Measurements from ENCODE around the gene CSKMT. TPM values are rescaled to one million over a fixed set of nuclear protein-coding genes. Genes with fewer than 3 reads are reported as not detected.
A peak's percentile ranks its signal among the peaks of the same experiment; 100 is the strongest.
"Not testable (repeated sequence)": the region's sequence is repeated elsewhere in the genome, so short reads cannot be mapped to it uniquely, and the experiment has no call there.

CSKMT gene, protein sequence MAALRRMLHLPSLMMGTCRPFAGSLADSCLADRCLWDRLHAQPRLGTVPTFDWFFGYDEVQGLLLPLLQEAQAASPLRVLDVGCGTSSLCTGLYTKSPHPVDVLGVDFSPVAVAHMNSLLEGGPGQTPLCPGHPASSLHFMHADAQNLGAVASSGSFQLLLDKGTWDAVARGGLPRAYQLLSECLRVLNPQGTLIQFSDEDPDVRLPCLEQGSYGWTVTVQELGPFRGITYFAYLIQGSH
- total RNA-seq: 6.2 and 11.2 TPM in 2 replicates

- TF ChIP-seq, protein P1, sequence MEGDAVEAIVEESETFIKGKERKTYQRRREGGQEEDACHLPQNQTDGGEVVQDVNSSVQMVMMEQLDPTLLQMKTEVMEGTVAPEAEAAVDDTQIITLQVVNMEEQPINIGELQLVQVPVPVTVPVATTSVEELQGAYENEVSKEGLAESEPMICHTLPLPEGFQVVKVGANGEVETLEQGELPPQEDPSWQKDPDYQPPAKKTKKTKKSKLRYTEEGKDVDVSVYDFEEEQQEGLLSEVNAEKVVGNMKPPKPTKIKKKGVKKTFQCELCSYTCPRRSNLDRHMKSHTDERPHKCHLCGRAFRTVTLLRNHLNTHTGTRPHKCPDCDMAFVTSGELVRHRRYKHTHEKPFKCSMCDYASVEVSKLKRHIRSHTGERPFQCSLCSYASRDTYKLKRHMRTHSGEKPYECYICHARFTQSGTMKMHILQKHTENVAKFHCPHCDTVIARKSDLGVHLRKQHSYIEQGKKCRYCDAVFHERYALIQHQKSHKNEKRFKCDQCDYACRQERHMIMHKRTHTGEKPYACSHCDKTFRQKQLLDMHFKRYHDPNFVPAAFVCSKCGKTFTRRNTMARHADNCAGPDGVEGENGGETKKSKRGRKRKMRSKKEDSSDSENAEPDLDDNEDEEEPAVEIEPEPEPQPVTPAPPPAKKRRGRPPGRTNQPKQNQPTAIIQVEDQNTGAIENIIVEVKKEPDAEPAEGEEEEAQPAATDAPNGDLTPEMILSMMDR (IDR thresholded peaks at IDR 0.05; ENCODE audit: extremely low read depth, low read depth, low read length): no peak
Observed at GRCh38 chr11:62665075-62665598, at the start of gene CSKMT, which contains the start of gene C11orf98. Gene CSKMT (plus strand): TSS chr11:62665312. CDS start chr11:62665880, 568 bp downstream. Gene C11orf98 (minus strand): TSS chr11:62665210. CDS start chr11:62665169, 41 bp downstream.

DNA sequence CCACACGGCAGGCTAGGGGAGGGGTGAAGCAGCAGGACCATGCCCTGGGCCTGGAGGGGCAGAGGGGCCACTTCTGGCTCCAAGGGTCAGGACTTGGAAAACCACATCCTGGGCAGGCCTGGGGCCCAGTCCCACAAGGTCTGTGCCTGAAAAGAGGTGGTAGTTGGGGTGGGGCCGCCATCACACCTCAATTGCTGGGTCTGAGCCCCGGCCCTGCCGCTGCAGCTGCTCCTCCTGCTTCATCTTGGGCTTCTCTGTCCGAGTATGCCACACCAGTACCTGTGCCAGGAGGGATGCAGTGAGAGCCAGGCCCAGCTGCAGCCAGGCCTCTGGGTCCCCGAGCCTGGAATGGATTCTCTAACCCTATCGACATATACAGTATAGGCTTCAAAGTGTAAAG, 49.6 kb upstream of the CSKMT start:
- no peaks in the 10 kb centered on the region for H3K27me3 ChIP-seq (ENCODE audit: insufficient read depth, low read length)
- H2AFZ ChIP-seq (ENCODE audit: low read length): no peak overlapping the region
- no peak for DNase-seq (ENCODE audit: insufficient read length, low spot score, missing footprints)
- H3K27ac ChIP-seq (ENCODE audit: low read depth, low read length): no peak overlapping the region
- peaks cover 21% of the 10 kb centered on the region for H3K36me3 ChIP-seq (ENCODE audit: insufficient read depth, low read length)
- TF ChIP-seq, protein P1 (IDR thresholded peaks at IDR 0.05; ENCODE audit: extremely low read depth, low read depth, low read length): no peak
- peaks cover 19% of the 10 kb centered on the region for H3K79me2 ChIP-seq (ENCODE audit: insufficient read depth, low read length)
- no peaks in the 10 kb centered on the region for H3K9me3 ChIP-seq (ENCODE audit: low read depth, low read length)
- H3K4me3 ChIP-seq (ENCODE audit: insufficient read depth, low read length): no peak overlapping the region
- H4K20me1 ChIP-seq (ENCODE audit: insufficient read depth, low read length): no peaks in the 10 kb centered on the region
- H3K4me2 ChIP-seq (ENCODE audit: insufficient read depth, low read length): no peak overlapping the region
- H3K4me1 ChIP-seq (ENCODE audit: insufficient read depth, low read length): peaks cover 12% of the 10 kb centered on the region

More at GRCh38 chr11:62665075-62665598, at the start of gene CSKMT, which contains the start of gene C11orf98:
- Histone ChIP-seq H3K79me2 (ENCODE audit: insufficient read depth, low read length) (peaks cover 39% of the 10 kb centered on the region), H2AFZ (ENCODE audit: low read length) (peak within 1 kb of the TSS; percentile 90), H3K4me3 (ENCODE audit: insufficient read depth, low read length) (peak within 1 kb of the TSS; percentile 97), H4K20me1 (ENCODE audit: insufficient read depth, low read length) (peaks cover 14% of the 10 kb centered on the region), H3K4me2 (ENCODE audit: insufficient read depth, low read length) (peak within 1 kb of the TSS; percentile 91), H3K27me3 (ENCODE audit: insufficient read depth, low read length) (no peaks in the 10 kb centered on the region), H3K4me1 (ENCODE audit: insufficient read depth, low read length) (peaks cover 21% of the 10 kb centered on the region), H3K9me3 (ENCODE audit: low read depth, low read length) (no peaks in the 10 kb centered on the region), H3K36me3 (ENCODE audit: insufficient read depth, low read length) (peaks cover 29% of the 10 kb centered on the region), H3K27ac (ENCODE audit: low read depth, low read length) (peak within 1 kb of the TSS; percentile 82)
- DNase-seq (ENCODE audit: insufficient read length, low spot score, missing footprints): peak; percentile 98

DNA sequence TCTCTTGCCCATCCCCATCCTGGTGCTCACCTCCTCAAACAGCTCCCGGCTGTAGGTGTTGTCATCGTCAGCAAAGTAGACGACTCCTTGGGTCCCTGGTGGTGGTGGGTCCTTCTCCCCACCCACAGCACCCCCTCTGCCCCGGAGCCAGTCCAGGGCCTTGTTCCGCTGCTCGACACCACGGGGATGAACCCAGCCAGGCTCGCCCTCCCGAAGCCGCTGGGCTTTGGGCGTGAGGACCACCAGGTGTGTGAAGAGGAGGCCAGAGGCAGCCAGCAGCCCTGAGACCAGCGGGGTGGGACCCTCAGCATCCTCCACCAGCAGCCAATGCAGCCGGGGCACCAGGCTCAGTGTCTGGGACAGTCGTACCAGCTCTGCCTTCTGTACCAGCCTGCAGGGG, 48.2 kb upstream of the CSKMT start:
- not testable (repeated sequence) for H4K20me1 ChIP-seq (ENCODE audit: insufficient read depth, low read length); H3K4me1 ChIP-seq (ENCODE audit: insufficient read depth, low read length); H3K9me3 ChIP-seq (ENCODE audit: low read depth, low read length); H2AFZ ChIP-seq (ENCODE audit: low read length); H3K4me3 ChIP-seq (ENCODE audit: insufficient read depth, low read length); H3K27ac ChIP-seq (ENCODE audit: low read depth, low read length); H3K27me3 ChIP-seq (ENCODE audit: insufficient read depth, low read length); H3K4me2 ChIP-seq (ENCODE audit: insufficient read depth, low read length); DNase-seq (ENCODE audit: insufficient read length, low spot score, missing footprints)
- H3K79me2 ChIP-seq (ENCODE audit: insufficient read depth, low read length): peaks cover 15% of the 10 kb centered on the region
- H3K36me3 ChIP-seq (ENCODE audit: insufficient read depth, low read length): peaks cover 18% of the 10 kb centered on the region

GRCh38 chr11:62621027-62621566, 44.0 kb upstream of the CSKMT start:
- H3K4me3 ChIP-seq (ENCODE audit: insufficient read depth, low read length): peak overlapping the region; percentile 88
- peak overlapping the region; percentile 76 for H2AFZ ChIP-seq (ENCODE audit: low read length)
- peaks cover 29% of the 10 kb centered on the region for H3K36me3 ChIP-seq (ENCODE audit: insufficient read depth, low read length)
- peak overlapping the region; percentile 92 for H3K4me2 ChIP-seq (ENCODE audit: insufficient read depth, low read length)
- H3K9me3 ChIP-seq (ENCODE audit: low read depth, low read length): no peaks in the 10 kb centered on the region
- H4K20me1 ChIP-seq (ENCODE audit: insufficient read depth, low read length): no peaks in the 10 kb centered on the region
- no peaks in the 10 kb centered on the region for H3K27me3 ChIP-seq (ENCODE audit: insufficient read depth, low read length)
- peak overlapping the region; percentile 63 for H3K27ac ChIP-seq (ENCODE audit: low read depth, low read length)
- peaks cover 14% of the 10 kb centered on the region for H3K4me1 ChIP-seq (ENCODE audit: insufficient read depth, low read length)
- DNase-seq (ENCODE audit: insufficient read length, low spot score, missing footprints): no peak
- peaks cover 15% of the 10 kb centered on the region for H3K79me2 ChIP-seq (ENCODE audit: insufficient read depth, low read length)
- TF ChIP-seq, protein P1 (IDR thresholded peaks at IDR 0.05; ENCODE audit: extremely low read depth, low read depth, low read length): no peak

Measured in osteoblast (primary cell).